NT2/D1 (cell line): ENCODE measurements around the gene MACF1.

Source experiments
- YY1 ChIP-seq: IDR thresholded peaks from 2 replicates; pipeline ENCODE4 v1.6.1; 2011; ENCODE audit not compliant: insufficient read length, insufficient read depth
- ZNF274 ChIP-seq: IDR thresholded peaks from 2 replicates; pipeline ENCODE4 v1.6.1; 2011; ENCODE audit warnings: mild to moderate bottlenecking, low read depth, low read length

DNA sequence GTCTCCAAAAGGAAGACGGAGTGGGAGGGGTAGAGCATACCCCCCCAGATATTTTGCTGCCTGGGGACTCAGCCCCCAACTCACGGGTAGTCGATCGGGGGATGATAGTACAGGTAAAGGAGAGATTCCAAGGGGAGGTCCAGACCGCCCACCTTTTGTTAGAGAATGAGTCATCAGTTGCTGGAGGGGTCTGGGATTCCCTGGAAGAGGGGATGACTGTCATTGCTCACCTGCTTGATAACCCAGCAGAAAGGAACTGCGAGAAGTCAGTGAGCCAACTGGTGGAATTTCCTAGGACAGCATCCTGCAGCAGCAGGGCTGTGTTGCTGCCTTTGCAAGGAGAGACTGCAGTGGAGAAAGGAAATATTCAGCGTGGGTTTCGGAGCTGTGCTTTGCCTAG is 64.4 kb downstream of the MACF1 start:
- no peak for TF ChIP-seq ZNF274
- no peak for TF ChIP-seq YY1
